Stimulated activated CD8-positive, alpha-beta memory T cell treated with anti-CD3 and anti-CD28 coated beads, Interleukin-12 subunit alpha, Interleukin-12 subunit beta, amount 100 ng/mL, for 1 hour (primary cell): ENCODE measurements around the gene PCDH10.
"Not testable (repeated sequence)": the region's sequence is repeated elsewhere in the genome, so short reads cannot be mapped to it uniquely, and the experiment has no call there.

ENCODE experiments used
- DNase-seq: peaks from one replicate; pipeline ENCODE4 v3.0.0-alpha.2; 2020; ENCODE audit warnings: low read depth

The PCDH10 gene

GRCh38 chr4:133150486-133151340 lies 1.6 kb downstream of the PCDH10 start:
- DNase-seq, result no peak

GRCh38 chr4:133151341-133151690 lies 2.2 kb downstream of the PCDH10 start:
- DNase-seq, result no peak

- no peak for DNase-seq
These were observed 2.7 kb downstream of the PCDH10 start for GRCh38 chr4:133151691-133152329.

- no peak for DNase-seq
These were observed 3.3 kb downstream of the PCDH10 start for GRCh38 chr4:133152330-133152821.

GRCh38 chr4:133152831-133153481 lies 3.9 kb downstream of the PCDH10 start:
- no peak for DNase-seq

GRCh38 chr4:133154725-133155124 lies 5.6 kb downstream of the PCDH10 start:
- DNase-seq, result no peak

GRCh38 chr4:133156096-133156495 lies 7.0 kb downstream of the PCDH10 start:
- no peak for DNase-seq

- no peak for DNase-seq
These were observed 7.5 kb downstream of the PCDH10 start for GRCh38 chr4:133156556-133156955.

- DNase-seq, result no peak
These were observed 8.5 kb downstream of the PCDH10 start for GRCh38 chr4:133157460-133158160.

- no peak for DNase-seq
These were observed 11.8 kb downstream of the PCDH10 start for GRCh38 chr4:133160853-133161252.

- DNase-seq, result no peak
These were observed 12.6 kb downstream of the PCDH10 start for GRCh38 chr4:133161570-133162295.

GRCh38 chr4:133162941-133163340 lies 13.8 kb downstream of the PCDH10 start:
- no peak for DNase-seq

GRCh38 chr4:133178956-133179355 lies 29.9 kb downstream of the PCDH10 start:
- no peak for DNase-seq

GRCh38 chr4:133186210-133186609 lies 37.1 kb downstream of the PCDH10 start:
- no peak for DNase-seq

- DNase-seq, result no peak
These were observed 37.8 kb downstream of the PCDH10 start for GRCh38 chr4:133186845-133187244.

GRCh38 chr4:133188433-133189146 lies 39.5 kb downstream of the PCDH10 start:
- DNase-seq, result no peak

GRCh38 chr4:133189147-133189517 lies 40.0 kb downstream of the PCDH10 start:
- no peak for DNase-seq

GRCh38 chr4:133190098-133190497 lies 41.0 kb downstream of the PCDH10 start:
- no peak for DNase-seq

- no peak for DNase-seq
These were observed 59.7 kb downstream of the PCDH10 start for GRCh38 chr4:133208694-133209285.

- DNase-seq, result no peak
These were observed 84.8 kb downstream of the PCDH10 start for GRCh38 chr4:133233922-133234321.

- DNase-seq, result not testable (repeated sequence)
These were observed 91.4 kb downstream of the PCDH10 start for GRCh38 chr4:133240451-133240850.
